NOMO-1 treated with DMSO at 0.1 percent for 48 hours (cell line): Measurements from ENCODE around the gene STAT3.
"Not testable (repeated sequence)": the region's sequence is repeated elsewhere in the genome, so short reads cannot be mapped to it uniquely, and the experiment has no call there.

Source experiments
- DNase-seq: peaks from one replicate; lab custom pipeline; 2025; ENCODE audit not compliant: unreplicated experiment; lab: John Stamatoyannopoulos, UW

Gene STAT3

GRCh38 chr17:42317967-42318366, 70.3 kb downstream of the STAT3 start:
- DNase-seq: not testable (repeated sequence)

GRCh38 chr17:42317266-42317845, 70.9 kb downstream of the STAT3 start:
- no peak for DNase-seq

- DNase-seq: no peak
Observed at GRCh38 chr17:42316755-42317154, 71.5 kb downstream of the STAT3 start.

GRCh38 chr17:42315402-42316156, 72.7 kb downstream of the STAT3 start:
- DNase-seq: no peak

- DNase-seq: no peak
Observed at GRCh38 chr17:42313773-42314566, 74.3 kb downstream of the STAT3 start.

GRCh38 chr17:42313389-42313772, 74.9 kb downstream of the STAT3 start:
- DNase-seq: no peak

- no peak for DNase-seq
Observed at GRCh38 chr17:42312285-42313130, 75.7 kb downstream of the STAT3 start.

- no peak for DNase-seq
Observed at GRCh38 chr17:42312035-42312284, 76.3 kb downstream of the STAT3 start.

GRCh38 chr17:42311240-42312034, 76.8 kb downstream of the STAT3 start:
- peak; percentile 81 for DNase-seq

- DNase-seq: no peak
Observed at GRCh38 chr17:42310787-42311215, 77.4 kb downstream of the STAT3 start.

- no peak for DNase-seq
Observed at GRCh38 chr17:42309986-42310786, 78.1 kb downstream of the STAT3 start.

- no peak for DNase-seq
Observed at GRCh38 chr17:42309142-42309541, 79.1 kb downstream of the STAT3 start.

GRCh38 chr17:42308446-42308845, 79.8 kb downstream of the STAT3 start:
- DNase-seq: no peak

- DNase-seq: no peak
Observed at GRCh38 chr17:42307362-42307927, 80.8 kb downstream of the STAT3 start.

GRCh38 chr17:42306385-42306667, 81.9 kb downstream of the STAT3 start:
- DNase-seq: no peak

GRCh38 chr17:42305543-42306384, 82.5 kb downstream of the STAT3 start:
- no peak for DNase-seq

GRCh38 chr17:42305031-42305330, 83.3 kb downstream of the STAT3 start:
- DNase-seq: not testable (repeated sequence)

- no peak for DNase-seq
Observed at GRCh38 chr17:42304187-42305030, 83.8 kb downstream of the STAT3 start.
